KMS-11 (cell line): ENCODE results near the gene FYB1.

Source experiments
- H2AFZ ChIP-seq: fragments of 200-600 bp; sonication (generic); 2 replicates; pipeline ENCODE4 v1.6.1; 2016; ENCODE audit warnings: antibody characterized with exemption, mixed run types, low read depth
- H3K27ac ChIP-seq: fragments of 200-600 bp; sonication (generic); 2 replicates; pipeline ENCODE4 v1.6.1; 2016; ENCODE audit warnings: mild to moderate bottlenecking, mixed run types
- H3K27me3 ChIP-seq: fragments of 200-600 bp; sonication (generic); 2 replicates; pipeline ENCODE4 v1.6.1; 2017; ENCODE audit warnings: mild to moderate bottlenecking, low read depth, mixed run types, moderate library complexity; ENCODE audit not compliant: insufficient read depth
- H3K36me3 ChIP-seq: fragments of 200-600 bp; sonication (generic); 2 replicates; pipeline ENCODE4 v1.6.1; 2017; ENCODE audit warnings: mild to moderate bottlenecking, mixed run types; ENCODE audit not compliant: insufficient read depth
- H3K4me1 ChIP-seq: fragments of 200-600 bp; sonication (generic); 2 replicates; pipeline ENCODE4 v1.6.1; 2016; ENCODE audit warnings: mild to moderate bottlenecking, low read depth, mixed run types; ENCODE audit not compliant: poor library complexity, severe bottlenecking
- H3K4me2 ChIP-seq: fragments of 200-600 bp; sonication (generic); 2 replicates; pipeline ENCODE4 v1.7.0; 2016; ENCODE audit warnings: mild to moderate bottlenecking, mixed run types
- H3K4me3 ChIP-seq: fragments of 200-600 bp; sonication (generic); IDR thresholded peaks from 2 replicates; pipeline ENCODE4 v1.6.1; 2017; ENCODE audit warnings: low read depth, low read length, mixed read lengths; ENCODE audit not compliant: insufficient read depth
- H3K79me2 ChIP-seq: fragments of 200-600 bp; sonication (generic); 2 replicates; pipeline ENCODE4 v1.6.1; 2016; ENCODE audit warnings: low read depth, mixed run types; ENCODE audit not compliant: insufficient read depth
- H3K9ac ChIP-seq: fragments of 200-600 bp; sonication (generic); 2 replicates; pipeline ENCODE4 v1.6.1; 2016; ENCODE audit warnings: mild to moderate bottlenecking, mixed run types
- H4K20me1 ChIP-seq: fragments of 200-600 bp; sonication (generic); 2 replicates; pipeline ENCODE4 v1.6.1; 2016; ENCODE audit warnings: mild to moderate bottlenecking, mixed run types; ENCODE audit not compliant: insufficient read depth
- TF ChIP-seq, protein P1 (sequence below): fragments of 200-600 bp; sonication (generic); conservative IDR thresholded peaks from 2 replicates; pipeline ENCODE4 v1.6.1; 2017; ENCODE audit warnings: low read depth, mild to moderate bottlenecking, antibody characterized with exemption, low read length, moderate library complexity, mixed read lengths

Gene FYB1

DNA sequence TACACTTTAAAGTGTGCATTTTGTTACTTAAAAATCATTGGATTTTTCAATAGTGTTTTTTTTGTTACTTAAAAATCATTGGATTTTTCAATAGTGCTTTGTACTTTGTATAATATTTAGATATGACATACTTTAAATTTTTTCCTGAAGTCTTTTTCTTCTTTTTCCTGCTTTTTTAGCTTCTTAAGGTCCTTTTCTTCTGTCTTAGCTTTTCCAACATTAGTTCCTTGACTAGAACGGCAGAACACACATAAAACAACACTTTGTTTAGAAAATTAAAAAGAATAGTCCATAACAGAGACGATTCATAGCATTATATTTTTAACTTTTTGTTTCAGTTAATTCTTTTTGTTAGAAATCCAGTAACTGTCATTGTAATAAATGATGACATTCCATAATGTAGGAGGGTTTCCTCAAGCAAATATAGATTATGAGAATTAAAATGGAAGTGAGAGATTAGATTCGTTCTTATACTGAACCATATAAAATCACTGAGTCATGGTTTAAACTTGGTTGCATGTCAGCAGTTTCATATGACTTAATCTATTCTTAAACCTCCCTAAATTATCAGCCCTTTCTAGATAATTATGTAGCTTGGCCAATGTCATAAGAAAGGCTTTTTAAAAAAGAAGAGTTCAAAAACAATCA is 99.8 kb downstream of the FYB1 start:
- Histone ChIP-seq H4K20me1 (no peaks in the 10 kb centered on the region), H3K4me3 (no peak overlapping the region), H3K9ac (no peak overlapping the region), H3K36me3 (no peaks in the 10 kb centered on the region), H3K27ac (no peak overlapping the region), H3K4me2 (no peak overlapping the region), H3K27me3 (no peaks in the 10 kb centered on the region), H3K4me1 (peaks cover 6% of the 10 kb centered on the region), H2AFZ (no peak overlapping the region), H3K79me2 (no peaks in the 10 kb centered on the region)
- TF ChIP-seq, protein P1, sequence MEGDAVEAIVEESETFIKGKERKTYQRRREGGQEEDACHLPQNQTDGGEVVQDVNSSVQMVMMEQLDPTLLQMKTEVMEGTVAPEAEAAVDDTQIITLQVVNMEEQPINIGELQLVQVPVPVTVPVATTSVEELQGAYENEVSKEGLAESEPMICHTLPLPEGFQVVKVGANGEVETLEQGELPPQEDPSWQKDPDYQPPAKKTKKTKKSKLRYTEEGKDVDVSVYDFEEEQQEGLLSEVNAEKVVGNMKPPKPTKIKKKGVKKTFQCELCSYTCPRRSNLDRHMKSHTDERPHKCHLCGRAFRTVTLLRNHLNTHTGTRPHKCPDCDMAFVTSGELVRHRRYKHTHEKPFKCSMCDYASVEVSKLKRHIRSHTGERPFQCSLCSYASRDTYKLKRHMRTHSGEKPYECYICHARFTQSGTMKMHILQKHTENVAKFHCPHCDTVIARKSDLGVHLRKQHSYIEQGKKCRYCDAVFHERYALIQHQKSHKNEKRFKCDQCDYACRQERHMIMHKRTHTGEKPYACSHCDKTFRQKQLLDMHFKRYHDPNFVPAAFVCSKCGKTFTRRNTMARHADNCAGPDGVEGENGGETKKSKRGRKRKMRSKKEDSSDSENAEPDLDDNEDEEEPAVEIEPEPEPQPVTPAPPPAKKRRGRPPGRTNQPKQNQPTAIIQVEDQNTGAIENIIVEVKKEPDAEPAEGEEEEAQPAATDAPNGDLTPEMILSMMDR: no peak

DNA sequence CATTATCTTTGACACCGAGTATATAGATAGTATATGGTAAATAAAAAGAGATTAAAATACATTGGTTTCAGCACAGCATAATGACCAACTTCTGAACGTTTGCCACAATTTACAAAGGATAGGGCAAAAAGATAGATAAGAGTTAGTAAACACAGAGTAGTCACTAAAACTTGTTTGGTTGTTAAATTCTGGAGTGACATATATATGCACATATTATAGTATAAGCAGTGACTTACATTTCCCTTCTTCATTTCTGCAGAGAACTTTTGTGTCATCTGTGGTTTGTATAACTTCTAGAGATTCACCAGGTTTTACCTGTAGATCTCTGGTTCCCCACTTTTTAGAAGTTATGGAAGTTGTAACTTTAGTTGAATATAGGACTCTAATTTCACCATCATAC is 100.7 kb downstream of the FYB1 start:
- no peaks in the 10 kb centered on the region for H3K27me3 ChIP-seq
- H3K9ac ChIP-seq: no peak overlapping the region
- peaks cover 6% of the 10 kb centered on the region for H3K4me1 ChIP-seq
- TF ChIP-seq, protein P1: no peak
- H3K4me3 ChIP-seq: no peak overlapping the region
- H3K79me2 ChIP-seq: no peaks in the 10 kb centered on the region
- no peak overlapping the region for H3K4me2 ChIP-seq
- no peak overlapping the region for H3K27ac ChIP-seq
- no peaks in the 10 kb centered on the region for H4K20me1 ChIP-seq
- no peak overlapping the region for H2AFZ ChIP-seq
- no peaks in the 10 kb centered on the region for H3K36me3 ChIP-seq

DNA sequence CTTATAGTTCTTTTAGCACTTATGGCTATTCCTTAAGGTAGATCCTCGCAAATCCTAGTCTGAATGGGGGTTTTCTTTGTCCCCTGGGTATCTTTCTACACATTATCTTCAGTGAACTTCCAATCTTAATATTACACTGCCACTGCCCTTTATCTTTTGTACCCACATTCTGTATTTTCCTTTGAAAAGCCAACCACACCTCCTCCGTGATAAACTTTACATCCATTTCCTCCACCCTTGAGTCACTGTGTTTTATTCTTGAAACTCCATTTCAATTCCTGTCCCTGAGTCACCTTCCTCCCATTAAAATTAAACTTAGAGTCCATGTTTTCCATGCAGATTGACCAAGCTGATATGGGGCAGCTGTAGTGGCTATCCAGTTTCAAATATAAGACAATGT is 102.0 kb downstream of the FYB1 start:
- Histone ChIP-seq H2AFZ (no peak overlapping the region), H3K27me3 (no peaks in the 10 kb centered on the region)

DNA sequence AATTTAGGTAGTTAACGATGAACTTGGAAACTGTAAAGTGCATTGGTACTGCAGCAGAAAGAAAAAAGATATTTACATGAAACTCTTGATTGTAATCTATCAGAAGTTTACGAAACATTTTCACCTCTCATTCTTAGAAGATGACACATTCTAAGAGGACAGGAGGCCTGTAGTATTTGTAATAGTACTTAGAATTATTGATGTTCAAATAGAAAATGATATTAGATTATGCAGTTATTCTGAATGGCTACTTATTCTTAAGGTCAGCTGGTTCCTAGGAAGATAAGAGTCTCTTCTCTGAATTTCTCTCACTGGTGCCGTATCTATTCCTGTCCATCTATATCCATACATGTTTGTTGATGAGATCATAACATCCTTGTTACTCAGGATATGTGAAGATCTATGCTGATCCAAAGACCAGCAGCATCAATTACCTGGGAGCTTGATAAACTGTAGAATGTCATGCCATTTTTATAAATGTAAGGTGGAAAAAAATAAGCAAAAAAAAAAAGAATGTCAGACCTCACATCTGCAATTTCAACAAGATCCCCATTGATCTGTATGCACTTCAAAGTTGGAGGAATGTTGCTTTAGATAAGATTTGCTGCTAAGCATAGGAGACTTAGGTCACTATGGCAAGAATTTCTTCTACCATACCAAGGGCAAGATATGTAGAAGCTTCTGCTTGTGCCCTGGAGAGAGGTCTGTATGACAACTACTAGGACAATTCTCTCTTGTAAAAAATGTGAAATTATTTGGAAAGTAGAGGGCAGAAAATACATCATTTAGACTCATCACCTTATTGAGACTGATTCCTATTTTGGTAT is 102.8 kb downstream of the FYB1 start:
- Histone ChIP-seq H4K20me1 (no peaks in the 10 kb centered on the region), H3K79me2 (no peaks in the 10 kb centered on the region), H3K9ac (no peak overlapping the region), H3K27ac (no peak overlapping the region), H3K27me3 (no peaks in the 10 kb centered on the region), H3K4me1 (peaks cover 6% of the 10 kb centered on the region), H3K4me2 (no peak overlapping the region), H3K4me3 (no peak overlapping the region), H3K36me3 (no peaks in the 10 kb centered on the region), H2AFZ (no peak overlapping the region)
- TF ChIP-seq, protein P1: no peak

More for the DNA sequence above, 102.0 kb downstream of the FYB1 start:
- TF ChIP-seq, protein P1: no peak
- no peak overlapping the region for H3K9ac ChIP-seq
- H3K4me2 ChIP-seq: no peak overlapping the region
- H3K79me2 ChIP-seq: no peaks in the 10 kb centered on the region
- H3K4me1 ChIP-seq: peaks cover 6% of the 10 kb centered on the region
- H4K20me1 ChIP-seq: no peaks in the 10 kb centered on the region
- H3K27ac ChIP-seq: no peak overlapping the region
- no peak overlapping the region for H3K4me3 ChIP-seq
- H3K36me3 ChIP-seq: no peaks in the 10 kb centered on the region
